B cell (primary cell): ENCODE data around the gene NCMAP.

Source experiments
- CTCF ChIP-seq: fragments of 200-600 bp; IDR thresholded peaks from one replicate; pipeline ENCODE4 v1.8.0; 2022; ENCODE audit warnings: antibody characterized with exemption, mild to moderate bottlenecking
- EZH2 ChIP-seq: IDR thresholded peaks from 2 replicates; pipeline ENCODE4 v1.6.1; 2012; ENCODE audit warnings: borderline replicate concordance, low read depth, mild to moderate bottlenecking, moderate library complexity, low read length; ENCODE audit not compliant: insufficient read depth, poor library complexity, severe bottlenecking

- TF ChIP-seq CTCF = no peak
- no peak for TF ChIP-seq EZH2
Observed at GRCh38 chr1:24551290-24551959, 4.5 kb upstream of the NCMAP start.
